Adrenal gland (tissue), 5 donors: ENCODE measurements around the gene SRMS.

Source experiments
- POLR2A ChIP-seq, 2 donors: fragments of 450-650 bp; IDR thresholded peaks; one replicate each; pipeline ENCODE4 v1.6.1; 2017; ENCODE audit warnings: antibody characterized with exemption in 2 of 2, mild to moderate bottlenecking in 2 of 2, moderate library complexity in 1 of 2
- TF ChIP-seq, protein P1 (sequence below), 6 experiments: fragments of 450-650 bp in 4 of 6; fragments of 200-600 bp in 2 of 6; sonication (generic) in 1 of 6; IDR thresholded peaks; 1 replicate in 5 of 6; 2 replicates in 1 of 6; pipeline versions ENCODE4 v1.5.1 to v1.8.0; 2016 to 2021; ENCODE audit warnings: antibody characterized with exemption in 6 of 6, mild to moderate bottlenecking in 2 of 6, moderate library complexity in 1 of 6
- donor health status: DM: no; HTN: no; CAD: no.

DNA sequence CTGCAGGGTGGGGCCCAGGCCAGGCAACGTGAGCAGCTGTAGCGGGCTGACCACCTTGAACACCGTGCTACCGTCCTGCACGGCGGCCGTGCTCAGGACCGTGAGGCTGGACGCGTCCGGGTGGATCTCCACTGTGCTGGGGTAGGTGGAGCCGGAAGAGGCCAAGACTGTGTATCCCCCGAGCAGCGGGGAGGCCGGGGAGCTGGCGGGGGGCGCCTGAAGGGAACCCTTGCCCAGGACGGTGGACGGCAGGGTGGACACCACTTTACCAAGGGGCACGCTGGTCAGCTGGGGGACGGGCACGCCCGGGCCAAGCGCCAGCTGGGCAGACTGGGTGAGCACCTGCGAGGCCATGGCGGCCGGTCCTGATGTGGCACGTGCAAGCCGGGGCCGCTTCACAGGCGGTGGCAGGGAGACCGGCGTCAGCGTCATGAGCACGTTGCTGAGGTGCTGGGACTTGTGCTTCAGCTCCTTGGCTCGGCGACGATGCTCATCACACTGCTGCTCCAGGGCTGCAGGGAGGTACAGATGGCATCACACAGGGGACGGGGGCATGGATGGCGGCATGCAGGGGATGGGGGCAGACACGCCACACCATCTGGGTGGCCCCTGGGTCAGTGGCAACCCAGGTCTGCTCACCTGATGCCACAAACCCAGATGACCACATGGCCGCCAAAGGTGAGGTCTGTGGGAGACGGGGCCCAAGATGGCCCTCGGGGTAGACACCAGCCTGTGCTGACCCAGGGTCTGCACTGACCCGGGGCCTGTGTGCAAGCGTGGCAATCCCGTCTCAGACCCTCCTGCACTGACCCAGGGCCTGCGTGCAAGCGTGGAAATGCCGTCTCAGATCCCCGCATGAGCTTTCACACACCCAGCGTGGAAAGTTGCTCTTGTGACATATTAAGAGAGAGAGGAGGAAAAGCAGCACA lies 42.9 kb upstream of the SRMS start:
- TF ChIP-seq, protein P1, sequence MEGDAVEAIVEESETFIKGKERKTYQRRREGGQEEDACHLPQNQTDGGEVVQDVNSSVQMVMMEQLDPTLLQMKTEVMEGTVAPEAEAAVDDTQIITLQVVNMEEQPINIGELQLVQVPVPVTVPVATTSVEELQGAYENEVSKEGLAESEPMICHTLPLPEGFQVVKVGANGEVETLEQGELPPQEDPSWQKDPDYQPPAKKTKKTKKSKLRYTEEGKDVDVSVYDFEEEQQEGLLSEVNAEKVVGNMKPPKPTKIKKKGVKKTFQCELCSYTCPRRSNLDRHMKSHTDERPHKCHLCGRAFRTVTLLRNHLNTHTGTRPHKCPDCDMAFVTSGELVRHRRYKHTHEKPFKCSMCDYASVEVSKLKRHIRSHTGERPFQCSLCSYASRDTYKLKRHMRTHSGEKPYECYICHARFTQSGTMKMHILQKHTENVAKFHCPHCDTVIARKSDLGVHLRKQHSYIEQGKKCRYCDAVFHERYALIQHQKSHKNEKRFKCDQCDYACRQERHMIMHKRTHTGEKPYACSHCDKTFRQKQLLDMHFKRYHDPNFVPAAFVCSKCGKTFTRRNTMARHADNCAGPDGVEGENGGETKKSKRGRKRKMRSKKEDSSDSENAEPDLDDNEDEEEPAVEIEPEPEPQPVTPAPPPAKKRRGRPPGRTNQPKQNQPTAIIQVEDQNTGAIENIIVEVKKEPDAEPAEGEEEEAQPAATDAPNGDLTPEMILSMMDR (IDR thresholded peaks at IDR 0.05) = no peak
- no peak for TF ChIP-seq POLR2A (IDR thresholded peaks at IDR 0.05)
